ENCODE results near the gene MAB21L4. TPM values are rescaled to one million over a fixed set of nuclear protein-coding genes. Genes with fewer than 3 reads are reported as not detected.

The MAB21L4 gene
- total and polyA plus RNA-seq, 2 donors (not counting 3 experiments of a cell fraction or from before 2014, with no cell fraction given), result not detected

DNA sequence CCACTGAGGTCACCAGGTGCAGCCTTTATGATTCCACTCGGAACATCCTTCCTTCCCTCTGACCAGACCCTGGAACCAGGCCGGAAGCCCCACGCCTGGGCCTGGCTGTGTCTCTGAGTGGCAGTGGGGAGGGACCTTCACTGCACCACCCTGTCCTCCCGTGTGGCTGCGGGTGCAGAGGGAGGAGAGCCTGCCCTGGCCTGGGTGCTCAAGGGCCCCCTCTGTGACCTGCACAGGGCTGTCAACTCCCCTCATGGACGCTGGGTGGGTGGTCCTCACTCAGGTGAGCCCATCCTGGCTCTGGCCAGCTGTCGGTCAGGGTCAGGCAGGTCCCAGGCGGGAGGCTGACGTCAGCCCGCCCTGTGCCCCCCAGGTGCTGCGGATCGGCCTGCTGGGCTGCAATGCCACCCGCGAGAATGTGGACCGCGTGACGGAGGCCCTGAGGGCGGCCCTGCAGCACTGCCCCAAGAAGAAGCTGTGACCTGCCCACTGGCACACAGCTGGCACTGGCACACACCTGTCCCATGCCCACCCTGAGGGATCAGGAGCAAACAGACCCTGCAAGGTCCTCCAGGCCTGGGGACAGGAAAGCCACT, 17.5 kb downstream of the MAB21L4 start:
- no peak overlapping the region for H3K4me3 ChIP-seq (replicated peaks in 1 of 3; ENCODE audit: insufficient read depth in 1 of 3, low read depth in 1 of 3, low read length in 3 of 3)
- no peak overlapping the region for H2AFZ ChIP-seq (ENCODE audit: low read depth, low read length)
- H3K9me3 ChIP-seq (replicated peaks; ENCODE audit: control insufficient read depth, insufficient read depth, low read length), result no peaks in the 10 kb centered on the region
- H3K9me1 ChIP-seq (replicated peaks; ENCODE audit: control insufficient read depth, extremely low read depth, insufficient read depth, low read length), result no peaks in the 10 kb centered on the region
- no peak overlapping the region for H3K4me2 ChIP-seq (ENCODE audit: insufficient read depth, low read length)
- H3K79me2 ChIP-seq (ENCODE audit: control insufficient read depth, insufficient read depth, low read length), result no peaks in the 10 kb centered on the region
- H3K9ac ChIP-seq (replicated peaks; ENCODE audit: extremely low read depth, insufficient read depth, low read length), result no peak overlapping the region
- H3K36me3 ChIP-seq (ENCODE audit: control insufficient read depth in 2 of 2, extremely low read depth in 1 of 2, insufficient read depth in 2 of 2, low read length in 2 of 2), result no peaks in the 10 kb centered on the region
- intact Hi-C loops (cut with micrococcal nuclease) (no loop called here), dilution Hi-C loops (cut with MboI; ENCODE audit: extremely low pct_ligation_motif_present, low sequenced_read_pairs) (no loop called here)
- CTCF ChIA-PET, result interaction anchor here (1.0 to 1.4 kb wide), 2 partner anchors 27 to 36 kb away, joined by 3 read pairs; no protein-coding TSS in a partner anchor
- TF ChIP-seq, protein P1, sequence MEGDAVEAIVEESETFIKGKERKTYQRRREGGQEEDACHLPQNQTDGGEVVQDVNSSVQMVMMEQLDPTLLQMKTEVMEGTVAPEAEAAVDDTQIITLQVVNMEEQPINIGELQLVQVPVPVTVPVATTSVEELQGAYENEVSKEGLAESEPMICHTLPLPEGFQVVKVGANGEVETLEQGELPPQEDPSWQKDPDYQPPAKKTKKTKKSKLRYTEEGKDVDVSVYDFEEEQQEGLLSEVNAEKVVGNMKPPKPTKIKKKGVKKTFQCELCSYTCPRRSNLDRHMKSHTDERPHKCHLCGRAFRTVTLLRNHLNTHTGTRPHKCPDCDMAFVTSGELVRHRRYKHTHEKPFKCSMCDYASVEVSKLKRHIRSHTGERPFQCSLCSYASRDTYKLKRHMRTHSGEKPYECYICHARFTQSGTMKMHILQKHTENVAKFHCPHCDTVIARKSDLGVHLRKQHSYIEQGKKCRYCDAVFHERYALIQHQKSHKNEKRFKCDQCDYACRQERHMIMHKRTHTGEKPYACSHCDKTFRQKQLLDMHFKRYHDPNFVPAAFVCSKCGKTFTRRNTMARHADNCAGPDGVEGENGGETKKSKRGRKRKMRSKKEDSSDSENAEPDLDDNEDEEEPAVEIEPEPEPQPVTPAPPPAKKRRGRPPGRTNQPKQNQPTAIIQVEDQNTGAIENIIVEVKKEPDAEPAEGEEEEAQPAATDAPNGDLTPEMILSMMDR (IDR thresholded peaks at IDR 0.05; ENCODE audit: extremely low read depth in 1 of 2, insufficient read depth in 1 of 2, low read depth in 1 of 2, low read length in 2 of 2), result no peak
- TF ChIP-seq MYC (IDR thresholded peaks at IDR 0.05; ENCODE audit: low read depth, low read length), result no peak
- TF ChIP-seq JUN (IDR thresholded peaks at IDR 0.05; ENCODE audit: borderline replicate concordance, insufficient read depth, insufficient read length, low read depth), result no peak
- TF ChIP-seq, protein P2, sequence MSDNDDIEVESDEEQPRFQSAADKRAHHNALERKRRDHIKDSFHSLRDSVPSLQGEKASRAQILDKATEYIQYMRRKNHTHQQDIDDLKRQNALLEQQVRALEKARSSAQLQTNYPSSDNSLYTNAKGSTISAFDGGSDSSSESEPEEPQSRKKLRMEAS (IDR thresholded peaks at IDR 0.05; ENCODE audit: insufficient read depth, insufficient read length), result no peak
- TF ChIP-seq POLR2A (IDR thresholded peaks at IDR 0.05; ENCODE audit: low read depth, low read length), result no peak
- no peak for TF ChIP-seq POLR2AphosphoS5 (IDR thresholded peaks at IDR 0.05; ENCODE audit: insufficient read depth, low read depth, low read length)
- no peak for TF ChIP-seq GATA2 (IDR thresholded peaks at IDR 0.05; ENCODE audit: insufficient read depth, insufficient read length, low read depth, low read length)
- no peak for TF ChIP-seq EZH2 (IDR thresholded peaks at IDR 0.05; ENCODE audit: borderline replicate concordance, low read depth, low read length, severe bottlenecking)
- TF ChIP-seq FOS (IDR thresholded peaks at IDR 0.05; ENCODE audit: borderline replicate concordance, insufficient read depth, low read length), result no peak
- FAIRE-seq (no peak), DNase-seq (ENCODE audit: low read depth, low spot score) (no peak)
- no TSS peak for BruUV-seq (replicated peaks)
- no peaks in the 10 kb centered on the region for H4K20me1 ChIP-seq (replicated peaks; ENCODE audit: control insufficient read depth, extremely low read depth, insufficient read depth, low read length)
- H3K27ac ChIP-seq (ENCODE audit: insufficient read depth, low read depth, low read length), result no peak overlapping the region
- H3K4me1 ChIP-seq (ENCODE audit: control insufficient read depth, extremely low read depth, insufficient read depth, low read length), result no peaks in the 10 kb centered on the region
- H3K27me3 ChIP-seq (ENCODE audit: control insufficient read depth in 2 of 2, insufficient read depth in 2 of 2, low read length in 2 of 2), result peaks cover 0 to 1% of the 10 kb centered on the region in 2 experiments
- POLR2A ChIA-PET, result no interaction called here

Data from endothelial cell of umbilical vein (primary cell).